Cardiac muscle cell (in vitro differentiated cells and primary cell): ENCODE data around the gene OSGIN1. TPM values are rescaled to one million over a fixed set of nuclear protein-coding genes. Genes with fewer than 3 reads are reported as not detected.

Experiments
- DNase-seq, 2 donors: peaks; one replicate each; pipeline versions ENCODE4 v3.0.0 to v3.0.0-alpha.2; 2010 to 2017; ENCODE audit warnings: low read depth in 1 of 2, low spot score in 1 of 2
- H3K27ac ChIP-seq: fragments of 200-600 bp; sonication (generic); 2 replicates; pipeline ENCODE4 v1.5.1; 2016
- H3K27me3 ChIP-seq: fragments of 200-600 bp; sonication (generic); 2 replicates; pipeline ENCODE4 v1.6.0; 2016; ENCODE audit warnings: control low read depth
- H3K36me3 ChIP-seq: fragments of 200-600 bp; sonication (generic); 2 replicates; pipeline ENCODE4 v1.5.1; 2016; ENCODE audit warnings: control low read depth
- H3K4me1 ChIP-seq: fragments of 200-600 bp; sonication (generic); 2 replicates; pipeline ENCODE4 v1.8.1; 2017; ENCODE audit warnings: low read depth, mild to moderate bottlenecking, mixed run types
- H3K4me3 ChIP-seq: fragments of 200-600 bp; sonication (generic); 2 replicates; pipeline ENCODE4 v1.5.1; 2016; ENCODE audit warnings: mild to moderate bottlenecking
- H3K9me3 ChIP-seq: fragments of 200-600 bp; sonication (generic); 2 replicates; pipeline ENCODE4 v1.5.1; 2017; ENCODE audit warnings: low read depth, mild to moderate bottlenecking, control low read depth
- CTCF ChIP-seq: IDR thresholded peaks from 2 replicates; pipeline ENCODE4 v1.5.1; 2012; ENCODE audit warnings: low read depth, mild to moderate bottlenecking, low read length
- polyA plus RNA-seq: library from polyadenylated mRNA; unstranded; fragments of >200 nt; fragmentation: Nextera tagmentation; extraction: Ambion mirVana; gene quantifications from 2 replicates; pipeline ENCODE4 v1.2.1, GENCODE V29; 2016
- total RNA-seq: library from RNA; depleted of rRNA; stranded (reverse); fragments of >200 nt; gene quantifications from 2 replicates; pipeline ENCODE4 v1.2.3, GENCODE V29; 2016

Gene OSGIN1
- total and polyA plus RNA-seq, 2 experiments from 2014 or later: 0.76 to 3.4 TPM

GRCh38 chr16:83928341-83929055 lies 24.5 kb upstream of the OSGIN1 start:
- no peak overlapping the region for H3K27ac ChIP-seq
- H3K27me3 ChIP-seq: no peaks in the 10 kb centered on the region
- H3K4me1 ChIP-seq: no peaks in the 10 kb centered on the region
- H3K36me3 ChIP-seq: no peaks in the 10 kb centered on the region
- H3K4me3 ChIP-seq: no peak overlapping the region
- H3K9me3 ChIP-seq: no peaks in the 10 kb centered on the region
- no peak for TF ChIP-seq CTCF
- peak in 1 of 2 donors; percentile 76 for DNase-seq

GRCh38 chr16:83929811-83930555 lies 23.1 kb upstream of the OSGIN1 start:
- H3K36me3 ChIP-seq: no peaks in the 10 kb centered on the region
- no peaks in the 10 kb centered on the region for H3K4me1 ChIP-seq
- H3K27ac ChIP-seq: no peak overlapping the region
- DNase-seq: peak in 1 of 2 donors; percentile 33
- no peaks in the 10 kb centered on the region for H3K27me3 ChIP-seq
- no peak overlapping the region for H3K4me3 ChIP-seq
- no peak for TF ChIP-seq CTCF
- H3K9me3 ChIP-seq: no peaks in the 10 kb centered on the region

GRCh38 chr16:83930730-83931500 lies 22.1 kb upstream of the OSGIN1 start:
- H3K27me3 ChIP-seq: no peaks in the 10 kb centered on the region
- H3K4me3 ChIP-seq: no peak overlapping the region
- no peaks in the 10 kb centered on the region for H3K36me3 ChIP-seq
- no peak overlapping the region for H3K27ac ChIP-seq
- no peaks in the 10 kb centered on the region for H3K4me1 ChIP-seq
- no peak for DNase-seq
- no peak for TF ChIP-seq CTCF
- no peaks in the 10 kb centered on the region for H3K9me3 ChIP-seq

GRCh38 chr16:83931556-83931955 lies 21.5 kb upstream of the OSGIN1 start:
- H3K4me1 ChIP-seq: no peaks in the 10 kb centered on the region
- H3K27ac ChIP-seq: no peak overlapping the region
- TF ChIP-seq CTCF: no peak
- DNase-seq: no peak
- no peaks in the 10 kb centered on the region for H3K36me3 ChIP-seq
- H3K27me3 ChIP-seq: no peaks in the 10 kb centered on the region
- no peak overlapping the region for H3K4me3 ChIP-seq
- no peaks in the 10 kb centered on the region for H3K9me3 ChIP-seq

GRCh38 chr16:83932304-83932703 lies 20.7 kb upstream of the OSGIN1 start:
- no peak for TF ChIP-seq CTCF
- H3K27me3 ChIP-seq: no peaks in the 10 kb centered on the region
- DNase-seq: no peak
- H3K4me3 ChIP-seq: no peak overlapping the region
- no peaks in the 10 kb centered on the region for H3K36me3 ChIP-seq
- no peak overlapping the region for H3K27ac ChIP-seq
- H3K9me3 ChIP-seq: no peaks in the 10 kb centered on the region
- no peaks in the 10 kb centered on the region for H3K4me1 ChIP-seq
